Smooth muscle cell (in vitro differentiated cells): Measurements from ENCODE around the gene ICAM1. TPM values are rescaled to one million over a fixed set of nuclear protein-coding genes. Genes with fewer than 3 reads are reported as not detected.
"Not testable (repeated sequence)": the region's sequence is repeated elsewhere in the genome, so short reads cannot be mapped to it uniquely, and the experiment has no call there.

Source experiments
- DNase-seq: peaks from one replicate; lab custom pipeline; 2025; ENCODE audit not compliant: unreplicated experiment; lab: John Stamatoyannopoulos, UW
- H2AFZ ChIP-seq: fragments of 200-600 bp; sonication (generic); 2 replicates; pipeline ENCODE4 v1.6.0; 2016; ENCODE audit warnings: antibody characterized with exemption, low read depth, mild to moderate bottlenecking
- H3F3A ChIP-seq: fragments of 200-600 bp; sonication (generic); 2 replicates; pipeline ENCODE4 v1.6.0; 2017; ENCODE audit warnings: antibody characterized with exemption, low read depth
- H3K27ac ChIP-seq: fragments of 200-600 bp; sonication (generic); 2 replicates; pipeline ENCODE4 v1.5.1; 2016; ENCODE audit warnings: low read depth, mild to moderate bottlenecking
- H3K27me3 ChIP-seq: fragments of 200-600 bp; sonication (generic); 2 replicates; pipeline ENCODE4 v1.6.1; 2016; ENCODE audit warnings: low read depth, mild to moderate bottlenecking
- H3K36me3 ChIP-seq: fragments of 200-600 bp; sonication (generic); 2 replicates; pipeline ENCODE4 v1.5.1; 2016; ENCODE audit warnings: low read depth
- H3K4me1 ChIP-seq: fragments of 200-600 bp; sonication (generic); 2 replicates; pipeline ENCODE4 v1.5.1; 2016; ENCODE audit warnings: low read depth
- H3K4me2 ChIP-seq: fragments of 200-600 bp; sonication (generic); 2 replicates; pipeline ENCODE4 v1.6.0; 2016; ENCODE audit warnings: mild to moderate bottlenecking
- H3K4me3 ChIP-seq: fragments of 200-600 bp; sonication (generic); 2 replicates; pipeline ENCODE4 v1.5.1; 2016; ENCODE audit warnings: mild to moderate bottlenecking
- H3K79me2 ChIP-seq: fragments of 200-600 bp; sonication (generic); 2 replicates; pipeline ENCODE4 v1.6.0; 2016; ENCODE audit warnings: low read depth, mild to moderate bottlenecking
- H3K9ac ChIP-seq: fragments of 200-600 bp; sonication (generic); 2 replicates; pipeline ENCODE4 v1.6.0; 2016; ENCODE audit warnings: low read depth
- H3K9me3 ChIP-seq: fragments of 200-600 bp; sonication (generic); replicated peaks from 2 replicates; pipeline ENCODE4 v1.5.1; 2016; ENCODE audit warnings: low read depth
- H4K20me1 ChIP-seq: fragments of 200-600 bp; sonication (generic); 2 replicates; pipeline ENCODE4 v1.6.0; 2016; ENCODE audit warnings: low read depth
- CTCF ChIP-seq: fragments of 200-600 bp; sonication (generic); IDR thresholded peaks from 2 replicates; pipeline ENCODE4 v1.5.1; 2017; ENCODE audit warnings: borderline replicate concordance, mild to moderate bottlenecking, antibody characterized with exemption; ENCODE audit not compliant: insufficient read depth, poor library complexity, severe bottlenecking
- WGBS: methylation state at CpG from one replicate; pipeline ENCODE4 v1.1.7; 2016; ENCODE audit warnings: low lambda C conversion rate; 5-methylcytosine and 5-hydroxymethylcytosine counted together
- polyA plus RNA-seq: library from polyadenylated mRNA; unstranded; fragments of >200 nt; fragmentation: Nextera tagmentation; extraction: Ambion mirVana; gene quantifications from 2 replicates; pipeline ENCODE4 v1.2.1, GENCODE V29; 2016
- total RNA-seq: library from RNA; depleted of rRNA; stranded (reverse); fragments of >200 nt; gene quantifications from 2 replicates; pipeline ENCODE4 v1.2.3, GENCODE V29; 2014

ICAM1 gene
- total and polyA plus RNA-seq, 2 experiments from 2014 or later, result 4.6 to 9.2 TPM

GRCh38 chr19:10233946-10234345, 37.0 kb upstream of the ICAM1 start:
- H3F3A ChIP-seq, result peaks cover 7% of the 10 kb centered on the region

GRCh38 chr19:10235003-10235402, 35.9 kb upstream of the ICAM1 start:
- Histone ChIP-seq H3K27me3 (no peaks in the 10 kb centered on the region), H2AFZ (no peak overlapping the region), H3K36me3 (no peaks in the 10 kb centered on the region), H3K79me2 (no peaks in the 10 kb centered on the region), H3K4me1 (no peaks in the 10 kb centered on the region), H3K4me2 (no peak overlapping the region), H3K9ac (no peak overlapping the region), H3K9me3 (no peaks in the 10 kb centered on the region), H3K27ac (no peak overlapping the region), H3F3A (peaks cover 3% of the 10 kb centered on the region), H3K4me3 (no peak overlapping the region), H4K20me1 (no peaks in the 10 kb centered on the region)
- WGBS, result 92% methylated on average over 4 of the region's 4 CpGs
- DNase-seq, result no peak
- no peak for TF ChIP-seq CTCF

More at GRCh38 chr19:10233946-10234345, 37.0 kb upstream of the ICAM1 start:
- DNase-seq, result no peak
- Histone ChIP-seq H3K4me3 (no peak overlapping the region), H3K9me3 (no peaks in the 10 kb centered on the region), H3K27ac (no peak overlapping the region), H4K20me1 (peaks cover 10% of the 10 kb centered on the region), H2AFZ (no peak overlapping the region), H3K4me1 (no peaks in the 10 kb centered on the region), H3K9ac (no peak overlapping the region), H3K79me2 (peaks cover 9% of the 10 kb centered on the region), H3K4me2 (no peak overlapping the region), H3K27me3 (no peaks in the 10 kb centered on the region), H3K36me3 (no peaks in the 10 kb centered on the region)
- WGBS, result 77% methylated on average over 4 of the region's 4 CpGs
- no peak for TF ChIP-seq CTCF

- H4K20me1 ChIP-seq, DNase-seq, H3K27ac ChIP-seq, H3K9me3 ChIP-seq, H3K79me2 ChIP-seq, H3F3A ChIP-seq, H3K36me3 ChIP-seq, H3K4me2 ChIP-seq, H3K4me1 ChIP-seq, H3K27me3 ChIP-seq, H3K4me3 ChIP-seq, H3K9ac ChIP-seq, H2AFZ ChIP-seq: not testable (repeated sequence)
- WGBS, result over 99% methylated on average over 7 of the region's 7 CpGs
Observed at GRCh38 chr19:10235409-10235808, 35.5 kb upstream of the ICAM1 start.

GRCh38 chr19:10237702-10238101, 33.2 kb upstream of the ICAM1 start:
- WGBS, result 91% methylated on average over 5 of the region's 6 CpGs
- no peaks in the 10 kb centered on the region for H3K4me1 ChIP-seq
- no peaks in the 10 kb centered on the region for H3K27me3 ChIP-seq
- no peak overlapping the region for H3K27ac ChIP-seq
- H2AFZ ChIP-seq, result no peak overlapping the region
- no peaks in the 10 kb centered on the region for H3F3A ChIP-seq
- DNase-seq, result no peak
- TF ChIP-seq CTCF, result no peak
- H3K36me3 ChIP-seq, result no peaks in the 10 kb centered on the region
- no peak overlapping the region for H3K4me3 ChIP-seq
- H3K9ac ChIP-seq, result no peak overlapping the region
- H3K4me2 ChIP-seq, result no peak overlapping the region
- no peaks in the 10 kb centered on the region for H3K79me2 ChIP-seq
- no peaks in the 10 kb centered on the region for H3K9me3 ChIP-seq
- H4K20me1 ChIP-seq, result no peaks in the 10 kb centered on the region
